H1 (cell line): ENCODE data around the gene ZNF575. TPM values are rescaled to one million over a fixed set of nuclear protein-coding genes. Genes with fewer than 3 reads are reported as not detected.
A peak's percentile ranks its signal among the peaks of the same experiment; 100 is the strongest.

ENCODE experiments used
- BACH1 ChIP-seq: IDR thresholded peaks from 2 replicates; pipeline ENCODE4 v1.6.1; 2012; ENCODE audit warnings: low read length, improper control_type of control experiment
- CTBP2 ChIP-seq: IDR thresholded peaks from 2 replicates; pipeline ENCODE4 v1.7.0; 2011; ENCODE audit warnings: borderline replicate concordance, mild to moderate bottlenecking, moderate library complexity, mixed read lengths, low read length; ENCODE audit not compliant: insufficient read depth, insufficient read length
- CTCF ChIP-seq, 3 experiments: IDR thresholded peaks; 1 replicate in 2 of 3; 2 replicates in 1 of 3; pipeline versions ENCODE4 v1.5.1 to v1.6.1; 2011; ENCODE audit warnings: low read length in 3 of 3, mild to moderate bottlenecking in 3 of 3, inconsistent platforms in 2 of 3, low read depth in 1 of 3, moderate library complexity in 1 of 3; ENCODE audit not compliant: insufficient read depth in 1 of 3; ENCODE audit errors: control extremely low read depth in 1 of 3
- E2F6 ChIP-seq: IDR thresholded peaks from 2 replicates; pipeline ENCODE4 v1.6.1; 2012; ENCODE audit warnings: inconsistent platforms
- EGR1 ChIP-seq: IDR thresholded peaks from 2 replicates; pipeline ENCODE4 v1.6.1; 2011; ENCODE audit warnings: low read depth, low read length, borderline replicate concordance
- EP300 ChIP-seq, 2 experiments: IDR thresholded peaks; 1 replicate in 1 of 2; 2 replicates in 1 of 2; pipeline ENCODE4 v1.6.1; 2011 to 2012; ENCODE audit warnings: low read depth in 2 of 2, low read length in 2 of 2, mild to moderate bottlenecking in 2 of 2, borderline replicate concordance in 1 of 2, inconsistent platforms in 1 of 2, moderate library complexity in 1 of 2
- HDAC6 ChIP-seq: IDR thresholded peaks from one replicate; pipeline ENCODE4 v1.7.1; 2012; ENCODE audit warnings: low read depth, mild to moderate bottlenecking, inconsistent platforms, low read length, moderate library complexity
- JUN ChIP-seq: IDR thresholded peaks from 2 replicates; pipeline ENCODE4 v1.6.1; 2011; ENCODE audit warnings: low read depth, mild to moderate bottlenecking, improper control_type of control experiment, low read length
- KDM4A ChIP-seq: IDR thresholded peaks from one replicate; pipeline ENCODE4 v1.7.1; 2012; ENCODE audit warnings: low read depth, mild to moderate bottlenecking, moderate library complexity, low read length, inconsistent platforms; ENCODE audit not compliant: severe bottlenecking
- PHF8 ChIP-seq: fragments of 200-600 bp; sonication (generic); conservative IDR thresholded peaks from 2 replicates; pipeline ENCODE4 v1.7.1; 2012; ENCODE audit warnings: low read depth, mild to moderate bottlenecking, inconsistent platforms, low read length, moderate library complexity
- POLR2A ChIP-seq, 2 experiments: IDR thresholded peaks; 1 replicate in 1 of 2; 2 replicates in 1 of 2; pipeline ENCODE4 v1.6.1; 2011; ENCODE audit warnings: low read depth in 2 of 2, low read length in 2 of 2, mild to moderate bottlenecking in 2 of 2; ENCODE audit errors: control extremely low read depth in 1 of 2
- POU5F1 ChIP-seq: IDR thresholded peaks from 2 replicates; pipeline ENCODE4 v1.6.1; 2011; ENCODE audit warnings: low read depth, mild to moderate bottlenecking, low read length, moderate library complexity
- TAF1 ChIP-seq: IDR thresholded peaks from 2 replicates; pipeline ENCODE4 v1.6.1; 2011; ENCODE audit warnings: mild to moderate bottlenecking, low read depth, low read length
- TAF7 ChIP-seq: optimal IDR thresholded peaks from 2 replicates; pipeline ENCODE3; 2011; ENCODE audit warnings: low read depth, mild to moderate bottlenecking, inconsistent platforms, low read length, moderate library complexity, borderline replicate concordance
- TBP ChIP-seq: IDR thresholded peaks from 2 replicates; pipeline ENCODE4 v1.6.1; 2011; ENCODE audit warnings: low read depth, low read length, improper control_type of control experiment
- ZNF274 ChIP-seq: IDR thresholded peaks from 2 replicates; pipeline ENCODE4 v1.7.0; 2012; ENCODE audit warnings: low read length, borderline replicate concordance; ENCODE audit errors: extremely low read depth
- polyA plus RNA-seq, 7 experiments: library from polyadenylated mRNA; depleted of rRNA in 3 of 7; stranded (reverse) in 5 of 7; unstranded in 2 of 7; fragments of >200 nt in 5 of 7; fragments of 200-250 nt in 2 of 7; gene quantifications; 1 replicate in 5 of 7; 2 replicates in 1 of 7; 4 replicates in 1 of 7; pipeline versions ENCODE4 v1.2.1 to v1.2.3, GENCODE V29; 2011 to 2013; ENCODE audit warnings: missing spikeins in 2 of 7, mixed read lengths in 2 of 7
- total RNA-seq: library from RNA; stranded (reverse); fragmentation: NEBNext Ultra II Directional; extraction: Animal tissue kit (Norgen Biotek cat#: 25700); gene quantifications from 2 replicates; pipeline ENCODE4 v1.2.1, GENCODE V29; 2021

ZNF575 gene
- total and polyA plus RNA-seq, 2 of the 8 experiments (the other 6 are each of a cell fraction or from before 2014, with no cell fraction given): 0.05 TPM; not detected in 1

DNA sequence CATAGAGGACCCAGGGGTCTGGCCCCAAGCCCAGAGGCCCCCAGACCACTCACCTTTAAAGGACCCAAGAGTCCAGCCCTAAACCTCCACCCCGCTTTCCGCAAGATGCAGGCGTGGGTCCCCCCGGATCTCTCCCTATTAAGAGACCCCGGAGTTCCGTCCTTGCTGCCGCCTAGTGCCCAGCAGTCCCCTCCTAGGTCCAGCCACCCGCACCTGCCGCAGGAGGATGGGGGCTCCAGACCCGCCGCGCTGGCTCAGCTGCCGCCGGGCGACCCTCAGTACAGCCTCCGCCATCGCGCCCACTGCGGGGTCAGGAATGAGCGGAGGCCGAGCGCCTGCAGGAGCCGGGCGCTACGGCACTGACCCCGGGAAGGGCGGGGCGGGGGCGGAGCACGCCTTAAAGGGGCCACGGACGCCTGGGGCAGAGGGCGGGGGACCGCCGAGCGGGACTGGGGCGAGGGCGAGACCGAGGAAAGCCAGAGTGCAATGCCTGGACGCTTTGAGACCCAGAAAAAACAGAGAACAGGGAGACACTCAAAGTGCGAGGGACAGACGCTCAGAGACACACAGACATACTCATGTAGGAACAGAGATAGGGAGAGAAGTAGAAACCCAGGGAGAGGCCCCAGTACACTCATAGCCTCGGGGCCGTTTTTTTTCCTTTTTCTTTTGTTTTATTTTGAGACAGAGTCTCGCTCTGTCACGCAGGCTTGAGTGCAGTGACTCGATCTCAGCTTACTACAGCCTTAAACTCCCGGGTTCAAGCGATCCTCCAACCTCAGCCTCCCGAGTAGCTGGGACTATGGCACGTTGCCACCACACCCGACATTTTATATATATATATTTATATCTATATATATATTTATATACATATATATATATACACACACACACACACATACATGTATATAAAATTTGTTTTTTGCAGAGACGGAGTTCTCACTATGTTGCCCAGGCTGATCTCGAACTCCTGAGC, 5.8 kb upstream of the ZNF575 start, which contains the start of gene ETHE1 (continued):
- TF ChIP-seq ZNF274 (no peak), CTCF (IDR thresholded peaks at IDR 0.05; ENCODE audit: control extremely low read depth in 1 of 3, insufficient read depth in 1 of 3, low read depth in 1 of 3, low read length in 3 of 3) (no peak), POU5F1 (no peak), PHF8 (peak; percentile 67), EP300 (IDR thresholded peaks at IDR 0.05; ENCODE audit: borderline replicate concordance in 1 of 2, low read depth in 2 of 2, low read length in 2 of 2) (no peak), BACH1 (no peak), TBP (peak; percentile 69; the same call in 1 of the 2 replicates), POLR2A (IDR thresholded peaks at IDR 0.05; ENCODE audit: control extremely low read depth in 1 of 2, low read depth in 2 of 2, low read length in 2 of 2) (peak in 1 of 2 experiments; percentile 62; a peak in 1 of 3 replicates), TAF7 (peak; percentile 82), HDAC6 (no peak), CTBP2 (no peak), KDM4A (peak; percentile 81), JUN (no peak), E2F6 (peak; percentile 92), EGR1 (0 out of 2 replicates have a peak, but pooled peaks have one; percentile 55), TAF1 (peak; percentile 86)
